H1 (cell line): Measurements from ENCODE around the gene CERT1. TPM values are rescaled to one million over a fixed set of nuclear protein-coding genes. Genes with fewer than 3 reads are reported as not detected.

Experiments
- BCL11A ChIP-seq, 2 experiments: IDR thresholded peaks; one replicate each; pipeline ENCODE4 v1.6.1; 2011; ENCODE audit warnings: low read depth in 2 of 2, low read length in 2 of 2, mild to moderate bottlenecking in 2 of 2
- CBX5 ChIP-seq: fragments of 300-800, 300-1000 bp; sonication (generic); IDR thresholded peaks from 2 replicates; pipeline ENCODE4 v1.7.1; 2016; ENCODE audit warnings: antibody characterized with exemption, low read length, low read depth
- CTBP2 ChIP-seq: IDR thresholded peaks from 2 replicates; pipeline ENCODE4 v1.7.0; 2011; ENCODE audit warnings: borderline replicate concordance, mild to moderate bottlenecking, moderate library complexity, mixed read lengths, low read length; ENCODE audit not compliant: insufficient read depth, insufficient read length
- EZH2 ChIP-seq: fragments of 200-600 bp; sonication (generic); IDR thresholded peaks from 2 replicates; pipeline ENCODE4 v1.7.1; 2012; ENCODE audit warnings: low read depth, mild to moderate bottlenecking, moderate library complexity, low read length, inconsistent platforms; ENCODE audit not compliant: severe bottlenecking
- GTF2F1 ChIP-seq: IDR thresholded peaks from 2 replicates; pipeline ENCODE4 v1.6.1; 2012; ENCODE audit warnings: low read depth, low read length, improper control_type of control experiment, borderline replicate concordance
- JUND ChIP-seq: IDR thresholded peaks from 2 replicates; pipeline ENCODE4 v1.6.1; 2011; ENCODE audit warnings: mild to moderate bottlenecking, improper control_type of control experiment, low read length
- KDM1A ChIP-seq: fragments of 200-600, 300-600 bp; sonication (generic); IDR thresholded peaks from 2 replicates; pipeline ENCODE4 v1.7.1; 2016; ENCODE audit warnings: mild to moderate bottlenecking, low read length, borderline replicate concordance
- KDM5A ChIP-seq: fragments of 200-600 bp; IDR thresholded peaks from 2 replicates; pipeline ENCODE4 v1.7.1; 2012; ENCODE audit warnings: mild to moderate bottlenecking, low read length, inconsistent platforms, mixed read lengths
- NRF1 ChIP-seq: IDR thresholded peaks from 2 replicates; pipeline ENCODE4 v1.6.1; 2011; ENCODE audit warnings: mild to moderate bottlenecking, low read depth, low read length, improper control_type of control experiment
- SP2 ChIP-seq: IDR thresholded peaks from 2 replicates; pipeline ENCODE4 v1.6.1; 2012; ENCODE audit warnings: mild to moderate bottlenecking, low read length, inconsistent platforms
- polyA plus RNA-seq, 7 experiments: library from polyadenylated mRNA; depleted of rRNA in 3 of 7; stranded (reverse) in 5 of 7; unstranded in 2 of 7; fragments of >200 nt in 5 of 7; fragments of 200-250 nt in 2 of 7; gene quantifications; 1 replicate in 5 of 7; 2 replicates in 1 of 7; 4 replicates in 1 of 7; pipeline versions ENCODE4 v1.2.1 to v1.2.3, GENCODE V29; 2011 to 2013; ENCODE audit warnings: missing spikeins in 2 of 7, mixed read lengths in 2 of 7
- total RNA-seq: library from RNA; stranded (reverse); fragmentation: NEBNext Ultra II Directional; extraction: Animal tissue kit (Norgen Biotek cat#: 25700); gene quantifications from 2 replicates; pipeline ENCODE4 v1.2.1, GENCODE V29; 2021
- TF ChIP-seq, protein P1 (sequence below): fragments of 300-600 bp; sonication (generic); IDR thresholded peaks from 2 replicates; pipeline ENCODE4 v1.7.1; 2012; ENCODE audit warnings: low read length, moderate library complexity, mild to moderate bottlenecking, inconsistent platforms; ENCODE audit not compliant: insufficient replicate concordance

Gene CERT1
- total and polyA plus RNA-seq, 2 of the 8 experiments (the other 6 are each of a cell fraction or from before 2014, with no cell fraction given): 7.8 to 55.3 TPM

DNA sequence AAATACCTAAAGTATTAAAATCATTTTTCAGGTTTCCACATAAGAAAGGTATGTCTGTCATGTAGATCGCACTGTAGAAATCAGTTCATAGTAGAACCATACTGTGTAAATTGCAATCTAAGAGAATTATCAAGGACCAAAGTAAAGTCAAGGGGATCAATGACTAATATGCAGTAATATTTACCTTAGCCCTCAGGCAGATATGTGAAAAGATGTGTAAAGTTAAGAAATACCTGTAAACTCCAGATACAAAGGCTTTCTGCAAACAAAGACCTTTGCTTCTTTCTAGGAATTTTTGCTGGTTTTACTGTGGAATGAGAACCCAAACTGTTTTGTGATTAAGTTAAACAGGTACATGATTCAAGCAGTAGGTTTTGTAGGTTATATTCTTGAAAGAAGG lies 11.8 kb upstream of the CERT1 start (continued):
- TF ChIP-seq, protein P1, sequence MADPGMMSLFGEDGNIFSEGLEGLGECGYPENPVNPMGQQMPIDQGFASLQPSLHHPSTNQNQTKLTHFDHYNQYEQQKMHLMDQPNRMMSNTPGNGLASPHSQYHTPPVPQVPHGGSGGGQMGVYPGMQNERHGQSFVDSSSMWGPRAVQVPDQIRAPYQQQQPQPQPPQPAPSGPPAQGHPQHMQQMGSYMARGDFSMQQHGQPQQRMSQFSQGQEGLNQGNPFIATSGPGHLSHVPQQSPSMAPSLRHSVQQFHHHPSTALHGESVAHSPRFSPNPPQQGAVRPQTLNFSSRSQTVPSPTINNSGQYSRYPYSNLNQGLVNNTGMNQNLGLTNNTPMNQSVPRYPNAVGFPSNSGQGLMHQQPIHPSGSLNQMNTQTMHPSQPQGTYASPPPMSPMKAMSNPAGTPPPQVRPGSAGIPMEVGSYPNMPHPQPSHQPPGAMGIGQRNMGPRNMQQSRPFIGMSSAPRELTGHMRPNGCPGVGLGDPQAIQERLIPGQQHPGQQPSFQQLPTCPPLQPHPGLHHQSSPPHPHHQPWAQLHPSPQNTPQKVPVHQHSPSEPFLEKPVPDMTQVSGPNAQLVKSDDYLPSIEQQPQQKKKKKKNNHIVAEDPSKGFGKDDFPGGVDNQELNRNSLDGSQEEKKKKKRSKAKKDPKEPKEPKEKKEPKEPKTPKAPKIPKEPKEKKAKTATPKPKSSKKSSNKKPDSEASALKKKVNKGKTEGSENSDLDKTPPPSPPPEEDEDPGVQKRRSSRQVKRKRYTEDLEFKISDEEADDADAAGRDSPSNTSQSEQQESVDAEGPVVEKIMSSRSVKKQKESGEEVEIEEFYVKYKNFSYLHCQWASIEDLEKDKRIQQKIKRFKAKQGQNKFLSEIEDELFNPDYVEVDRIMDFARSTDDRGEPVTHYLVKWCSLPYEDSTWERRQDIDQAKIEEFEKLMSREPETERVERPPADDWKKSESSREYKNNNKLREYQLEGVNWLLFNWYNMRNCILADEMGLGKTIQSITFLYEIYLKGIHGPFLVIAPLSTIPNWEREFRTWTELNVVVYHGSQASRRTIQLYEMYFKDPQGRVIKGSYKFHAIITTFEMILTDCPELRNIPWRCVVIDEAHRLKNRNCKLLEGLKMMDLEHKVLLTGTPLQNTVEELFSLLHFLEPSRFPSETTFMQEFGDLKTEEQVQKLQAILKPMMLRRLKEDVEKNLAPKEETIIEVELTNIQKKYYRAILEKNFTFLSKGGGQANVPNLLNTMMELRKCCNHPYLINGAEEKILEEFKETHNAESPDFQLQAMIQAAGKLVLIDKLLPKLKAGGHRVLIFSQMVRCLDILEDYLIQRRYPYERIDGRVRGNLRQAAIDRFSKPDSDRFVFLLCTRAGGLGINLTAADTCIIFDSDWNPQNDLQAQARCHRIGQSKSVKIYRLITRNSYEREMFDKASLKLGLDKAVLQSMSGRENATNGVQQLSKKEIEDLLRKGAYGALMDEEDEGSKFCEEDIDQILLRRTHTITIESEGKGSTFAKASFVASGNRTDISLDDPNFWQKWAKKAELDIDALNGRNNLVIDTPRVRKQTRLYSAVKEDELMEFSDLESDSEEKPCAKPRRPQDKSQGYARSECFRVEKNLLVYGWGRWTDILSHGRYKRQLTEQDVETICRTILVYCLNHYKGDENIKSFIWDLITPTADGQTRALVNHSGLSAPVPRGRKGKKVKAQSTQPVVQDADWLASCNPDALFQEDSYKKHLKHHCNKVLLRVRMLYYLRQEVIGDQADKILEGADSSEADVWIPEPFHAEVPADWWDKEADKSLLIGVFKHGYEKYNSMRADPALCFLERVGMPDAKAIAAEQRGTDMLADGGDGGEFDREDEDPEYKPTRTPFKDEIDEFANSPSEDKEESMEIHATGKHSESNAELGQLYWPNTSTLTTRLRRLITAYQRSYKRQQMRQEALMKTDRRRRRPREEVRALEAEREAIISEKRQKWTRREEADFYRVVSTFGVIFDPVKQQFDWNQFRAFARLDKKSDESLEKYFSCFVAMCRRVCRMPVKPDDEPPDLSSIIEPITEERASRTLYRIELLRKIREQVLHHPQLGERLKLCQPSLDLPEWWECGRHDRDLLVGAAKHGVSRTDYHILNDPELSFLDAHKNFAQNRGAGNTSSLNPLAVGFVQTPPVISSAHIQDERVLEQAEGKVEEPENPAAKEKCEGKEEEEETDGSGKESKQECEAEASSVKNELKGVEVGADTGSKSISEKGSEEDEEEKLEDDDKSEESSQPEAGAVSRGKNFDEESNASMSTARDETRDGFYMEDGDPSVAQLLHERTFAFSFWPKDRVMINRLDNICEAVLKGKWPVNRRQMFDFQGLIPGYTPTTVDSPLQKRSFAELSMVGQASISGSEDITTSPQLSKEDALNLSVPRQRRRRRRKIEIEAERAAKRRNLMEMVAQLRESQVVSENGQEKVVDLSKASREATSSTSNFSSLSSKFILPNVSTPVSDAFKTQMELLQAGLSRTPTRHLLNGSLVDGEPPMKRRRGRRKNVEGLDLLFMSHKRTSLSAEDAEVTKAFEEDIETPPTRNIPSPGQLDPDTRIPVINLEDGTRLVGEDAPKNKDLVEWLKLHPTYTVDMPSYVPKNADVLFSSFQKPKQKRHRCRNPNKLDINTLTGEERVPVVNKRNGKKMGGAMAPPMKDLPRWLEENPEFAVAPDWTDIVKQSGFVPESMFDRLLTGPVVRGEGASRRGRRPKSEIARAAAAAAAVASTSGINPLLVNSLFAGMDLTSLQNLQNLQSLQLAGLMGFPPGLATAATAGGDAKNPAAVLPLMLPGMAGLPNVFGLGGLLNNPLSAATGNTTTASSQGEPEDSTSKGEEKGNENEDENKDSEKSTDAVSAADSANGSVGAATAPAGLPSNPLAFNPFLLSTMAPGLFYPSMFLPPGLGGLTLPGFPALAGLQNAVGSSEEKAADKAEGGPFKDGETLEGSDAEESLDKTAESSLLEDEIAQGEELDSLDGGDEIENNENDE: no peak
- TF ChIP-seq BCL11A (IDR thresholded peaks at IDR 0.05; ENCODE audit: low read depth in 2 of 2, low read length in 2 of 2) (no peak), EZH2 (no peak), CTBP2 (no peak), SP2 (no peak), KDM1A (no peak), JUND (no peak), CBX5 (no peak), GTF2F1 (no peak), KDM5A (no peak), NRF1 (no peak)
